ENCODE measurements around the gene GNAS. TPM values are rescaled to one million over a fixed set of nuclear protein-coding genes. Genes with fewer than 3 reads are reported as not detected.

Gene GNAS
- total and polyA plus RNA-seq, 4 donors, result 838 to 1,060 (median 907) TPM

- ATAC-seq (ENCODE audit: low FRiP score), result peak; percentile 95
- peak; percentile 89 to 94 for DNase-seq
- peaks cover 2 to 19% of the 10 kb centered on the region in 2 donors for H3K36me3 ChIP-seq (ENCODE audit: control insufficient read depth in 1 of 2, insufficient read depth in 2 of 2, low read length in 1 of 2)
- peak overlapping the region; percentile 54 to 88 for H3K27ac ChIP-seq (ENCODE audit: low read depth in 1 of 2, low read length in 2 of 2)
- no peaks in the 10 kb centered on the region for H3K27me3 ChIP-seq (ENCODE audit: control insufficient read depth in 1 of 2, insufficient read depth in 2 of 2, low read length in 1 of 2)
- no peak overlapping the region for H3K4me3 ChIP-seq (ENCODE audit: low read length in 2 of 2)
- intact Hi-C loops (cut with DNase I), result loop anchor here in 1 of 2 donors (2.0 to 5.0 kb wide), 2 partner anchors 15 to 75 kb away; partner anchors contain the start of gene NELFCD
- no peaks in the 10 kb centered on the region for H3K4me1 ChIP-seq (ENCODE audit: control insufficient read depth in 1 of 2, insufficient read depth in 2 of 2, low read length in 2 of 2)
- no peaks in the 10 kb centered on the region for H3K9me3 ChIP-seq (ENCODE audit: control insufficient read depth, low read length)
- WGBS, 2 donors, result 3 to 4% methylated on average over 13 of the region's 13 CpGs
Observed at GRCh38 chr20:58907320-58908137, 55.0 kb downstream of the GNAS start.

- Histone ChIP-seq H3K4me3 (ENCODE audit: low read length in 2 of 2) (no peak overlapping the region), H3K36me3 (ENCODE audit: control insufficient read depth in 1 of 2, insufficient read depth in 2 of 2, low read length in 1 of 2) (peaks cover 2 to 19% of the 10 kb centered on the region in 2 donors), H3K9me3 (ENCODE audit: control insufficient read depth, low read length) (no peaks in the 10 kb centered on the region), H3K27ac (ENCODE audit: low read depth in 1 of 2, low read length in 2 of 2) (peak overlapping the region in 1 of 2 donors; percentile 91), H3K27me3 (ENCODE audit: control insufficient read depth in 1 of 2, insufficient read depth in 2 of 2, low read length in 1 of 2) (no peaks in the 10 kb centered on the region), H3K4me1 (ENCODE audit: control insufficient read depth in 1 of 2, insufficient read depth in 2 of 2, low read length in 2 of 2) (no peaks in the 10 kb centered on the region)
- intact Hi-C loops (cut with DNase I), result loop anchor here in 1 of 2 donors (5.0 kb wide), 1 partner anchor 74 kb away; the partner anchor contains the start of gene NELFCD
- WGBS, 2 donors, result 2 to 5% methylated on average over 4 of the region's 4 CpGs
- DNase-seq (no peak), ATAC-seq (ENCODE audit: low FRiP score) (no peak)
Observed at GRCh38 chr20:58908221-58908620, 55.7 kb downstream of the GNAS start.

GRCh38 chr20:58908941-58909340, 56.4 kb downstream of the GNAS start:
- no peak for ATAC-seq (ENCODE audit: low FRiP score)
- intact Hi-C loops (cut with DNase I), result loop anchor here in 1 of 2 donors (5.0 kb wide), 1 partner anchor 73 kb away; the partner anchor contains the start of gene NELFCD
- no peak for DNase-seq

GRCh38 chr20:58909585-58909984, 57.1 kb downstream of the GNAS start:
- no peak for ATAC-seq (ENCODE audit: low FRiP score)
- no peaks in the 10 kb centered on the region for H3K4me1 ChIP-seq (ENCODE audit: control insufficient read depth in 1 of 2, insufficient read depth in 2 of 2, low read length in 2 of 2)
- peaks cover 2 to 19% of the 10 kb centered on the region in 2 donors for H3K36me3 ChIP-seq (ENCODE audit: control insufficient read depth in 1 of 2, insufficient read depth in 2 of 2, low read length in 1 of 2)
- H3K9me3 ChIP-seq (ENCODE audit: control insufficient read depth, low read length), result no peaks in the 10 kb centered on the region
- H3K27me3 ChIP-seq (ENCODE audit: control insufficient read depth in 1 of 2, insufficient read depth in 2 of 2, low read length in 1 of 2), result no peaks in the 10 kb centered on the region
- WGBS, 2 donors, result 90 to 91% methylated on average over 15 of the region's 15 CpGs
- H3K27ac ChIP-seq (ENCODE audit: low read depth in 1 of 2, low read length in 2 of 2), result no peak overlapping the region
- intact Hi-C loops (cut with DNase I), result loop anchor here in 1 of 2 donors (5.0 kb wide), 1 partner anchor 73 kb away; the partner anchor contains the start of gene NELFCD
- H3K4me3 ChIP-seq (ENCODE audit: low read length in 2 of 2), result no peak overlapping the region
- DNase-seq, result no peak

More at GRCh38 chr20:58908941-58909340, 56.4 kb downstream of the GNAS start:
- H3K4me3 ChIP-seq (ENCODE audit: low read length in 2 of 2), result no peak overlapping the region
- WGBS, 2 donors, result 69 to 71% methylated on average over 9 of the region's 9 CpGs
- H3K9me3 ChIP-seq (ENCODE audit: control insufficient read depth, low read length), result no peaks in the 10 kb centered on the region
- no peaks in the 10 kb centered on the region for H3K27me3 ChIP-seq (ENCODE audit: control insufficient read depth in 1 of 2, insufficient read depth in 2 of 2, low read length in 1 of 2)
- peaks cover 2 to 19% of the 10 kb centered on the region in 2 donors for H3K36me3 ChIP-seq (ENCODE audit: control insufficient read depth in 1 of 2, insufficient read depth in 2 of 2, low read length in 1 of 2)
- H3K4me1 ChIP-seq (ENCODE audit: control insufficient read depth in 1 of 2, insufficient read depth in 2 of 2, low read length in 2 of 2), result no peaks in the 10 kb centered on the region
- H3K27ac ChIP-seq (ENCODE audit: low read depth in 1 of 2, low read length in 2 of 2), result peak overlapping the region in 1 of 2 donors; percentile 27

GRCh38 chr20:58910473-58910872, 58.0 kb downstream of the GNAS start:
- no peak overlapping the region for H3K27ac ChIP-seq (ENCODE audit: low read depth in 1 of 2, low read length in 2 of 2)
- no peaks in the 10 kb centered on the region for H3K9me3 ChIP-seq (ENCODE audit: control insufficient read depth, low read length)
- H3K4me3 ChIP-seq (ENCODE audit: low read length in 2 of 2), result no peak overlapping the region
- no peak for ATAC-seq (ENCODE audit: low FRiP score)
- intact Hi-C loops (cut with DNase I), result no loop called here
- H3K4me1 ChIP-seq (ENCODE audit: control insufficient read depth in 1 of 2, insufficient read depth in 2 of 2, low read length in 2 of 2), result no peaks in the 10 kb centered on the region
- no peaks in the 10 kb centered on the region for H3K27me3 ChIP-seq (ENCODE audit: control insufficient read depth in 1 of 2, insufficient read depth in 2 of 2, low read length in 1 of 2)
- peaks cover 2 to 19% of the 10 kb centered on the region in 2 donors for H3K36me3 ChIP-seq (ENCODE audit: control insufficient read depth in 1 of 2, insufficient read depth in 2 of 2, low read length in 1 of 2)
- DNase-seq, result no peak
- 83 to 94% methylated on average over 14 of the region's 14 CpGs for WGBS, 2 donors

GRCh38 chr20:58911309-58911708, 58.8 kb downstream of the GNAS start:
- Histone ChIP-seq H3K4me1 (ENCODE audit: control insufficient read depth in 1 of 2, insufficient read depth in 2 of 2, low read length in 2 of 2) (no peaks in the 10 kb centered on the region), H3K9me3 (ENCODE audit: control insufficient read depth, low read length) (no peaks in the 10 kb centered on the region), H3K27me3 (ENCODE audit: control insufficient read depth in 1 of 2, insufficient read depth in 2 of 2, low read length in 1 of 2) (no peaks in the 10 kb centered on the region), H3K36me3 (ENCODE audit: control insufficient read depth in 1 of 2, insufficient read depth in 2 of 2, low read length in 1 of 2) (peaks cover 2 to 19% of the 10 kb centered on the region in 2 donors), H3K4me3 (ENCODE audit: low read length in 2 of 2) (no peak overlapping the region), H3K27ac (ENCODE audit: low read depth in 1 of 2, low read length in 2 of 2) (no peak overlapping the region)
- no peak for ATAC-seq (ENCODE audit: low FRiP score)
- intact Hi-C loops (cut with DNase I), result no loop called here
- WGBS, 2 donors, result 90 to 91% methylated on average over 2 of the region's 2 CpGs
- DNase-seq, result no peak

- H3K9me3 ChIP-seq (ENCODE audit: control insufficient read depth, low read length), result no peaks in the 10 kb centered on the region
- H3K4me1 ChIP-seq (ENCODE audit: control insufficient read depth in 1 of 2, insufficient read depth in 2 of 2, low read length in 2 of 2), result no peaks in the 10 kb centered on the region
- H3K27ac ChIP-seq (ENCODE audit: low read depth in 1 of 2, low read length in 2 of 2), result no peak overlapping the region
- no peaks in the 10 kb centered on the region for H3K27me3 ChIP-seq (ENCODE audit: control insufficient read depth in 1 of 2, insufficient read depth in 2 of 2, low read length in 1 of 2)
- H3K36me3 ChIP-seq (ENCODE audit: control insufficient read depth in 1 of 2, insufficient read depth in 2 of 2, low read length in 1 of 2), result peaks cover 2 to 19% of the 10 kb centered on the region in 2 donors
- intact Hi-C loops (cut with DNase I), result no loop called here
- ATAC-seq (ENCODE audit: low FRiP score) (no peak), DNase-seq (no peak)
- no peak overlapping the region for H3K4me3 ChIP-seq (ENCODE audit: low read length in 2 of 2)
- 58 to 61% methylated on average over 3 of the region's 3 CpGs for WGBS, 2 donors
Observed at GRCh38 chr20:58911970-58912369, 59.5 kb downstream of the GNAS start.

- no peaks in the 10 kb centered on the region for H3K4me1 ChIP-seq (ENCODE audit: control insufficient read depth in 1 of 2, insufficient read depth in 2 of 2, low read length in 2 of 2)
- peaks cover 2 to 19% of the 10 kb centered on the region in 2 donors for H3K36me3 ChIP-seq (ENCODE audit: control insufficient read depth in 1 of 2, insufficient read depth in 2 of 2, low read length in 1 of 2)
- WGBS, 2 donors, result 21 to 24% methylated on average over 4 of the region's 4 CpGs
- no peaks in the 10 kb centered on the region for H3K27me3 ChIP-seq (ENCODE audit: control insufficient read depth in 1 of 2, insufficient read depth in 2 of 2, low read length in 1 of 2)
- intact Hi-C loops (cut with DNase I), result no loop called here
- ATAC-seq (ENCODE audit: low FRiP score) (no peak), DNase-seq (no peak)
- no peak overlapping the region for H3K27ac ChIP-seq (ENCODE audit: low read depth in 1 of 2, low read length in 2 of 2)
- no peak overlapping the region for H3K4me3 ChIP-seq (ENCODE audit: low read length in 2 of 2)
- H3K9me3 ChIP-seq (ENCODE audit: control insufficient read depth, low read length), result no peaks in the 10 kb centered on the region
Observed at GRCh38 chr20:58913079-58913478, 60.6 kb downstream of the GNAS start.

- H3K9me3 ChIP-seq (ENCODE audit: control insufficient read depth, low read length), result peaks cover 3% of the 10 kb centered on the region
- H3K4me1 ChIP-seq (ENCODE audit: control insufficient read depth in 1 of 2, insufficient read depth in 2 of 2, low read length in 2 of 2), result no peaks in the 10 kb centered on the region
- no peaks in the 10 kb centered on the region for H3K36me3 ChIP-seq (ENCODE audit: control insufficient read depth in 1 of 2, insufficient read depth in 2 of 2, low read length in 1 of 2)
- no peak for DNase-seq
- H3K4me3 ChIP-seq (ENCODE audit: low read length in 2 of 2), result no peak overlapping the region
- intact Hi-C loops (cut with DNase I), result no loop called here
- WGBS, 2 donors, result 89 to 94% methylated on average over 6 of the region's 6 CpGs
- ATAC-seq (ENCODE audit: low FRiP score), result no peak
- H3K27me3 ChIP-seq (ENCODE audit: control insufficient read depth in 1 of 2, insufficient read depth in 2 of 2, low read length in 1 of 2), result no peaks in the 10 kb centered on the region
- no peak overlapping the region for H3K27ac ChIP-seq (ENCODE audit: low read depth in 1 of 2, low read length in 2 of 2)
Observed at GRCh38 chr20:58918621-58919020, 66.1 kb downstream of the GNAS start.
